Bronchial epithelial cell (primary cell): ENCODE measurements around the gene PSORS1C2. TPM values are rescaled to one million over a fixed set of nuclear protein-coding genes. Genes with fewer than 3 reads are reported as not detected.

Experiments
- DNase-seq: peaks from one replicate; pipeline ENCODE4 v3.0.0-alpha.2; 2010; ENCODE audit warnings: low read depth
- FAIRE-seq: peaks from 2 replicates; lab custom pipeline; 2011; peaks lifted over from hg19 to GRCh38; lab: Jason Lieb, UNC
- H3K27me3 ChIP-seq: 2 replicates; pipeline ENCODE4 v1.5.1; 2011; ENCODE audit warnings: low read length; ENCODE audit not compliant: control insufficient read depth, insufficient read depth
- H3K36me3 ChIP-seq: 2 replicates; pipeline ENCODE4 v1.5.1; 2011; ENCODE audit warnings: low read length; ENCODE audit not compliant: control insufficient read depth, insufficient read depth
- H3K4me3 ChIP-seq: 2 replicates; pipeline ENCODE4 v1.5.1; 2011; ENCODE audit warnings: mild to moderate bottlenecking, low read depth, low read length, control low read depth
- total RNA-seq: library from RNA; depleted of rRNA; stranded (reverse); fragments of >200 nt; gene quantifications from 2 replicates; pipeline ENCODE4 v1.2.1, GENCODE V29; 2014
- TF ChIP-seq, protein P1 (sequence below): IDR thresholded peaks from 2 replicates; pipeline ENCODE4 v1.5.1; 2011; ENCODE audit warnings: mild to moderate bottlenecking, moderate library complexity, low read length, control low read depth, inconsistent platforms; ENCODE audit not compliant: insufficient read depth, severe bottlenecking

The PSORS1C2 gene
- total RNA-seq, 1 donor from 2014 or later = not detected

DNA sequence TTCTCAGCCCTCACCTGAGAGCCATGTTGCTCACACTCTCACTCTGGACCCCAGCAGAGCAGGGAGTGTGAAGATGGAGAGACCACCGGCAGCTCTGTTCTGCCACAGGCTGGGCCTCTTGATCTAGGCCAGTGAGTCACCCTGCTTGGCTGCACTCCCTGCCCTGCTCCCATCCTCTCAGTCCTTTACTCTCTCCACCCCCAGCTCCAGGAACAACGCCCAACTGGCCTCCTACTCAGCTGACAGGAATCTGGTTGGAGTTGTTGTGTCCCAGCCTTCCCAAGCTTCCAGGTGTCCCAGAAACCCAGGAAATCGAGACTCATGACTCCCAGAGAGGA, 24.4 kb downstream of the PSORS1C2 start, which contains the start of gene PSORS1C1:
Gene PSORS1C1 (plus strand): TSS at position 260 of the 338 bp plus-strand sequence. CDS start 14,833 bp downstream, outside the sequence.
- peak; percentile 97 for FAIRE-seq
- TF ChIP-seq, protein P1, sequence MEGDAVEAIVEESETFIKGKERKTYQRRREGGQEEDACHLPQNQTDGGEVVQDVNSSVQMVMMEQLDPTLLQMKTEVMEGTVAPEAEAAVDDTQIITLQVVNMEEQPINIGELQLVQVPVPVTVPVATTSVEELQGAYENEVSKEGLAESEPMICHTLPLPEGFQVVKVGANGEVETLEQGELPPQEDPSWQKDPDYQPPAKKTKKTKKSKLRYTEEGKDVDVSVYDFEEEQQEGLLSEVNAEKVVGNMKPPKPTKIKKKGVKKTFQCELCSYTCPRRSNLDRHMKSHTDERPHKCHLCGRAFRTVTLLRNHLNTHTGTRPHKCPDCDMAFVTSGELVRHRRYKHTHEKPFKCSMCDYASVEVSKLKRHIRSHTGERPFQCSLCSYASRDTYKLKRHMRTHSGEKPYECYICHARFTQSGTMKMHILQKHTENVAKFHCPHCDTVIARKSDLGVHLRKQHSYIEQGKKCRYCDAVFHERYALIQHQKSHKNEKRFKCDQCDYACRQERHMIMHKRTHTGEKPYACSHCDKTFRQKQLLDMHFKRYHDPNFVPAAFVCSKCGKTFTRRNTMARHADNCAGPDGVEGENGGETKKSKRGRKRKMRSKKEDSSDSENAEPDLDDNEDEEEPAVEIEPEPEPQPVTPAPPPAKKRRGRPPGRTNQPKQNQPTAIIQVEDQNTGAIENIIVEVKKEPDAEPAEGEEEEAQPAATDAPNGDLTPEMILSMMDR = no peak
- DNase-seq = peak; percentile 98
- H3K4me3 ChIP-seq = peak within 1 kb of the TSS; percentile 51
- peaks cover 1% of the 10 kb centered on the region for H3K36me3 ChIP-seq
- H3K27me3 ChIP-seq = peaks cover 6% of the 10 kb centered on the region

DNA sequence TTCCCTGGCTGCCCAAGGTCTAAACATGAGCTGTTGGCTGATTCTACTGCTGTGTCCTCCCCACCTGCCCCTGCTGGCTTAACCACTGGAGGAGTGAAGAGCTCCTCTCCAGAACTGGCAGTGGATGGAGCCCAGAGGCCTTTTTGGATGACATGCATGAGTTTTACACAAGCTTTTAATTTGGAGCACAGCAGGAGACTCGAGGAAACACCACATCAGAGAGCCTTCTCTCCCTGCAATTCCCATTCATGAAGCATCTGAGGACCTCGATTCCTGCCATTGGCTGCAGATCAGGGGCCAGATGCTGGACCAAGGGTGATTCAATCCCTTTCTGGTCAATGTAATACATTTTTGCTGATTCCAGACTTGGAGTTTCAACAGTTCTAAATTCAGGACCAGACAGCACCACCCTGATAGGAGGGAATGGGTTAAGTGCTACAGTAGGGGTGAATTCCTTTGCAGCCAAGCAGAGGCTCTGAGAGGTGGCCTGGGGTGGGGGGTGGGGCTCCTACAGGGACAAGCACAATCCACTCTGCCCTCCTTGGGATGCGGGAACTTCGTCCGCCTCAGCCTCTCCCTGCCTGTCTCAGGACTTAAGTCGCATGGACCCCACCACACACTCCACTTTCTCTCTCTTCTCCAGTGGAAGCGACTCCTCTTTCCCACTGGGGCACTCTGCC, 24.9 kb downstream of the PSORS1C2 start:
- TF ChIP-seq, protein P1 = no peak
- H3K27me3 ChIP-seq = peaks cover 6% of the 10 kb centered on the region
- DNase-seq (no peak), FAIRE-seq (no peak)
- no peak overlapping the region for H3K4me3 ChIP-seq
- H3K36me3 ChIP-seq = peaks cover 1% of the 10 kb centered on the region

DNA sequence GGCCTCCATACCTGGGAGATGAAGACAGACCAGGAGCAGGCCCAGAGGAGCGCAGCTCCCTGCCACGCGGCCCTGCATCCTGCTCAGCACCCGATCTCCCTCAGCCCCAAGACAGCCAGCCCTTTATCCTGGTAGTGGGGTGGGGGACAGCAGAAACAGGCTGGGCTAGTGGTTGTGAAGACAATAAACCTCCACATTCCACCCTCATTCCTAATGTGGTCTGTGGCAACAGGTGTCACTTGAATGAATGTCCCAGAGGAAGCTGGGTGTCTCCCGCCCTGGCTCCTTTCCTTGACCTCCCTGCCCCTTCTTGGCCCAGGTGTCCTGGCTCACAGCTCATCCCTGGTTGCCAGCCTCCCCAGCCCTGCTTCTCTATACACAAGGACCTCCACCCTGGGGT, 26.4 kb downstream of the PSORS1C2 start, which contains the start of gene C6orf15:
Gene C6orf15 (minus strand): TSS at position 98 of the 400 bp plus-strand sequence. CDS start 20 bp downstream, at position 78.
- FAIRE-seq = no peak

DNA sequence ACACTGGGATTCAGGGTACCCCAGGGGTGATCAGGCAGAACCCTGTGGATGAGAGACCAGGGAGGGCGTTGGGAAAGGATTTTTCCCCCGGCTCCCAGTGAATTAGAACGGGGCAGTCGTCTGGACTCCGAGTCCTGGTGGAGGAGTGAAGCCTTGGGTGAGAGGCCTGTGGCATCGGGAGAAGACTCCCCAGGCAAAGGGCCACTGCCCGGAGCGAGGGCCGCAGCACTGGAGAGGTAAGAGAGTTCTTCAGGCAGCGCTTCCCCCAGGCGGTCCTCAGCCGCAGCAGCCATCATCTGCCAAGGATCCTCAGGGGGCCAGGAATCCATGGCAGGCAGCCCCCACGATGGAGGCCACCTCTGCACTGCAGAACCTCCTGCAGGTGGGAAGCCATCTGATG, 27.2 kb downstream of the PSORS1C2 start:
- DNase-seq (no peak), FAIRE-seq (no peak)
- Histone ChIP-seq H3K4me3 (no peak overlapping the region), H3K36me3 (no peaks in the 10 kb centered on the region), H3K27me3 (peaks cover 6% of the 10 kb centered on the region)
- TF ChIP-seq, protein P1 = no peak

More for the DNA sequence above, 26.4 kb downstream of the PSORS1C2 start, which contains the start of gene C6orf15:
- no peak within 1 kb of the TSS for H3K4me3 ChIP-seq
- DNase-seq = no peak
- peaks cover 1% of the 10 kb centered on the region for H3K36me3 ChIP-seq
- TF ChIP-seq, protein P1 = no peak
- peaks cover 6% of the 10 kb centered on the region for H3K27me3 ChIP-seq

DNA sequence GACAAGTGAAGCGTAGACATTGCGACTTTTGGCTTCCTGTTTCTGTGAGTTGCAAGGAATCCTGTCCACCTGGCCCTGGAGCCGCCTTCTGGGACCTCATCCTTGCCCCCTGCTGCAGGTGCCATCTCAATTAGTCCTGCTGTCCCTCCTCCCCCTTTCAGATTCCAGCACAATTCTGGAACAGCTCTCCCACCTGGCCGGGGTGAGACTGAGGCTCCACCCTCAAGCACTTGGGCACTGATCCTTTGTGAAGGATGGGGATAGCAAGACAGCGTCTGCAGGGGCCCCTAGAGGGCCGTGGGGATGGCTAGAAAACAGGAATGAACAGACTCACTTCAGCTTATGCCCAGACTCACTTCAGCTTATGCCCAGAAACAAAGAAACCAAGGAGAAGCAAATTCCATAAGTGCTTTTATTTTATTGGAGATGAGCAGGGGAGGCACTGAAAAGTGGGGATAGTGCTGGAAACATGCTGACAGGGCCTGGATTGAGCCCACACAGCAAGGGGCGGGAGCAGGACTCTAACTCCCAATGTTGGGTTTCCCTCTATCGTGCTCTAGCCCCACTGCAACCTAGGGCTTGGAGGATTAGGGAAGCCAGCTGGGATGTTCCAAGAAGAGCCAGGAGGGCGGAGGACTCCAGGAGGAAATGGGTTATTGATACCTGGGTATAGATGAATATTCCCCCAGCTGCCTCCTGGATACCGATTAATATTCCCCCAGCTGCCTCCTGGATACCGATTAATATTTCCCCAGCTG, 27.9 kb downstream of the PSORS1C2 start:
- Histone ChIP-seq H3K36me3 (no peaks in the 10 kb centered on the region), H3K4me3 (no peak overlapping the region), H3K27me3 (peaks cover 6% of the 10 kb centered on the region)
- DNase-seq (no peak), FAIRE-seq (peak; percentile 32)
- TF ChIP-seq, protein P1 = no peak
